ENCODE data around the gene LRPAP1.
"Not testable (repeated sequence)": the region's sequence is repeated elsewhere in the genome, so short reads cannot be mapped to it uniquely, and the experiment has no call there.

The LRPAP1 gene, protein sequence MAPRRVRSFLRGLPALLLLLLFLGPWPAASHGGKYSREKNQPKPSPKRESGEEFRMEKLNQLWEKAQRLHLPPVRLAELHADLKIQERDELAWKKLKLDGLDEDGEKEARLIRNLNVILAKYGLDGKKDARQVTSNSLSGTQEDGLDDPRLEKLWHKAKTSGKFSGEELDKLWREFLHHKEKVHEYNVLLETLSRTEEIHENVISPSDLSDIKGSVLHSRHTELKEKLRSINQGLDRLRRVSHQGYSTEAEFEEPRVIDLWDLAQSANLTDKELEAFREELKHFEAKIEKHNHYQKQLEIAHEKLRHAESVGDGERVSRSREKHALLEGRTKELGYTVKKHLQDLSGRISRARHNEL

DNA sequence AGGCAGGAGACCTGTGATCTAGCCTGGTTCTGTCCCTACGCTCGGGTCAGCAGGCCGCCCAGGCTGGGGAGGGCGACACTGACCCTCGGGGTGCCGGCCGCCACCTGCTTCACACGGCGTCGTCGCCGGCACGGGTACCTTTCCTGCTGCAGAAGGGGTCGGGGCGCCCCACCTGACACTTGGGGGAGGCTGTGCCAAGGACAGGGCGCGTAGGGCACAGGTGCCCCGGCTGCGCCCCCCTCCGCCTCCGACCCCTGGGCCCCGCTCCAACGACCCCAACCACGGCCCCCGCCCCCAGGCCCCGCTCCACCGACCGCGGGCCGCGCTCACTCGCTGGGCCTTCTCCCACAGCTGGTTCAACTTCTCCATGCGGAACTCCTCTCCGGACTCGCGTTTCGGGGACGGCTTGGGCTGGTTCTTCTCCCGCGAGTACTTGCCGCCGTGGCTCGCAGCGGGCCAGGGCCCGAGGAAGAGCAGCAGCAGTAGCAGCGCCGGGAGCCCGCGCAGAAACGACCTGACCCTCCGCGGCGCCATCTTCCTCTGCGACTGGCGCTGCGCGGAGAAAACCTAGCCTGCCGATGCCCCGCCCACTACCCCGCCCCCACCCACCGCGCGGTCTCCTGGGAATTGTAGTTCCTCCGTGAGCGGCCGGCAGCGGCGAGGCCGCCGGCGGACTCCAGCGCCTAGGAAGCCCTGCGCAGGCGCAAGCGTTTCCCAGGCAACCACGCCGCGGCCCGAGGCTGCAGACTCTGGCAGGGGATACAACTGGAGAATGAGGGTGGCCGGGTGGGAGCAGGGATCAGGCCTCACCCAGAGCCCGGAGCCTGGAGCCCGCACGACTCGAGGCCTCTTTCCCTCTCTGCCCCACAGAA lies at the start of gene LRPAP1:
Gene LRPAP1 (minus strand): TSS at position 544 of the 872 bp plus-strand sequence. CDS start 10 bp downstream, at position 534.
- DNase-seq (ENCODE audit: low spot score): peak; percentile 100

GRCh38 chr4:3581334-3582090 lies 49.3 kb upstream of the LRPAP1 start:
- not testable (repeated sequence) for DNase-seq (ENCODE audit: low spot score)

DNA sequence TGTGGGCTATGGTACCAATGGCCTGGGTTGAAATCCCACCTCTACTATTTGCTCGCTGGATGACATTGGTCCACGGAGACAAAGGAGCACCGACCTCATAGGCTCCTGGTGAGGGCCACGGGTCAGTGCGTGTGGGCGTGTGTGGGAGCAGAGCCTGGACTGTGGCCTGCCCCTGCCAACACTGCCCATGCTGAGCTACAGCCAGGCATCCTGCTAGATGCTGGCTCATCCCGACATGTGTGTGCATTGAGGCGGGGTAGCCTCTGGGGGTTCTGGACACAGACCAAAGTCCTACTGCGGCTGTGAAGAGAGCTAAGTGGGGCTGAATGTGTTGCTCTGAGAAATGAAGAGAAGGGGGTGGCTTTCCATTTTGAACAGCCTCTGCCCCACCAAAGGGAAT lies 48.6 kb upstream of the LRPAP1 start:
- DNase-seq (ENCODE audit: low spot score): not testable (repeated sequence)

DNA sequence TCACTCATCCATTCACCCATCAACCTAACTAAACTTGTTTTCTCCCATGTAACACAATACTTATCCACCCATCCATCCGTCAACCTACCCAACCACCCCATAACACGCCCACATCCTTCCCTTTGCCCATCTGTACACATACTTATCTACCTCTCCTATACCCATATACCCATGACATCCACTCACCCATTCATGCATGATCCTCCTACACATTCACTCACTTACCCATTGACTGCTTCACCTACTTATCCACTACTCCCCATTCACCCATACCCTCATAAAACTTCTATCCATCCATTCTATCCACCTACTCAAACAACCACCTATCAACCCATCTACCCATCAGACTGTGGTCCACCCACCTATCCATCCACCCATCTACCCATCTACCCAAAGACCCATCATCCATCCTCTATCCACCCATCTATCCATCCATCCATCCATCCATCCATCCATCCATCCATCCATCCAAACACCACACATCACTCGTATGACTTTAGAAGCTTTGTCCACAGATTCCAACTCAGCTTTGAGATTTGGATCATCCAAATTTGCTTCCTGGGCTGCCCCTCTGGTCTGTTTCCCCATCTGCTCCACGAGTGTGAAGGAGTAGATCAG lies 46.4 kb upstream of the LRPAP1 start:
- DNase-seq (ENCODE audit: low spot score): not testable (repeated sequence)

- not testable (repeated sequence) for DNase-seq (ENCODE audit: low spot score)
These were observed 45.8 kb upstream of the LRPAP1 start for GRCh38 chr4:3578052-3578451.

- DNase-seq (ENCODE audit: low spot score): not testable (repeated sequence)
These were observed 45.1 kb upstream of the LRPAP1 start for GRCh38 chr4:3577208-3577892.

DNA sequence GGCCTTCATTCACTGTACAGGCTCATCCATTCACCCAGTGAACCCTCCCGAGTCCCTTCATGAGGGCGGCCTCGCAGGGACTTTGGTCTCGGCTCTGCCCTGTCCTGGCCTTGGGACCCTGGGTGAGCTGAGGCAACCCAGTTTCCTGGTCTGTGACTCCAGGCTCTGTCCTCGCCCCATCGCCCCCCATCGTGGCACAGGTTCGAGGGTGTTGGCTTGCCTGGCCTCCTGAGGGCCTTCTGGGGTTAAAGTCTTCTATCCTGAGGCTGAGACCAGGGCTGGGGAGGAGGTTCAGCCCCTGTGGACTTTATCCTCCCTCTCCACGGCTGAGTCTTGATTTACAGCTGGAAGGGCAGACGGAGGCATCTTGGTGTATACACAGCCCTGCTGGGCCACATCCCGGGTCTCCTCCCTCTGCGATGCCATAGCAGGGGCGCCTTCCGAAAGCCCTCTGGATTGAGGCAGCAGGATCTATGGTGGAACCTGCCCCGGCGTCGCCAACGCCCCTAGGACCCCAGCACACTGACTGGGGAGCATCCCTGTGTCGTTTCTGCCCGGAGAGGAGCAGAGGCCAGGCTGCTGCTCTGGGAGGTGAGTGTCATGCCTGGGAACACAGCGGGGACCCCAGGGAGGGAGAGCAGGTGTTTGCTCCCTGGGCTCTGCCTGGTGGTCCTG lies 44.4 kb upstream of the LRPAP1 start:
- DNase-seq (ENCODE audit: low spot score): not testable (repeated sequence)

GRCh38 chr4:3575426-3576369 lies 43.5 kb upstream of the LRPAP1 start:
- DNase-seq (ENCODE audit: low spot score): not testable (repeated sequence)

- DNase-seq (ENCODE audit: low spot score): not testable (repeated sequence)
These were observed 42.6 kb upstream of the LRPAP1 start for GRCh38 chr4:3574865-3575264.

- DNase-seq (ENCODE audit: low spot score): not testable (repeated sequence)
These were observed 42.1 kb upstream of the LRPAP1 start for GRCh38 chr4:3574346-3574745.

DNA sequence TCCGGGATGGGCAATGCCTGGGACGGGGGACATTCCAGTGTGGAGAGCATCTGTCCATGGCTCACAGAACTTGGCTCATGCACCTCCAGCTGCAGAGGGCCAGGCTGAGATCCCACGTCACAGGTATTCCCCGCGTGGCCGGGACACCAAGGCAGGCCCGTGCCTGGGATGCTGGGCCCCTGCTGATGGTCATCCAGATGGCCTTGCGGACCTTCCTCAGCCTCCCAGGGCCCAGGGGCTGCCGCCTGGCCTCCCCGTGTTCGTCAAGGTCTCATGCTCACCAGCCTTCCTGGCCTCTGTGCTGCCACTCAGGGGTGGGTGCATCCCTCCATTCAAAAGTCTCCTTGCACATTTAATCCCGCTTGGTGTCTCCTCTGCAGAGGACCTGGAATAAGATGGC lies 40.9 kb upstream of the LRPAP1 start:
- DNase-seq (ENCODE audit: low spot score): no peak

DNA sequence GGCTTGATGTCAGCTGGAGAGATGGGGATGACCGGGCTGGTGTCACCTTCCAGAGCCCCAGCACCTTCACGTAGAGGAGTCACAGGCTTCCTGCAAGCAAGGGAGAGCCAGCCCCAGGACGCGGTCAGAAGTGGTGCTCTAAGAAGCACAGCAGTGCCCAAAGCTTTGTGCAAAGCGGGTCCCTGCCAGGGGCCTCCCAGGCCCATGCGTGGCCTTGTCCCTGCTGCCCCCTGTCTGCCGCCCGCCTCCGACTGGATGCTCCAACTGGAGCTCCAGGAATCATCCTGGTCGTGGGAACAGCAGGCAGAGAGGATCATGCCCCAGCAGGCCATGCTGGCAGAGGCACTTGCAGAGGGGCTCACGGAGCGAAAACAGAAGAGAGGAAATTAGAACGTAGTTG lies 40.1 kb upstream of the LRPAP1 start:
- no peak for DNase-seq (ENCODE audit: low spot score)

- DNase-seq (ENCODE audit: low spot score): no peak
These were observed 39.7 kb upstream of the LRPAP1 start for GRCh38 chr4:3571921-3572320.

DNA sequence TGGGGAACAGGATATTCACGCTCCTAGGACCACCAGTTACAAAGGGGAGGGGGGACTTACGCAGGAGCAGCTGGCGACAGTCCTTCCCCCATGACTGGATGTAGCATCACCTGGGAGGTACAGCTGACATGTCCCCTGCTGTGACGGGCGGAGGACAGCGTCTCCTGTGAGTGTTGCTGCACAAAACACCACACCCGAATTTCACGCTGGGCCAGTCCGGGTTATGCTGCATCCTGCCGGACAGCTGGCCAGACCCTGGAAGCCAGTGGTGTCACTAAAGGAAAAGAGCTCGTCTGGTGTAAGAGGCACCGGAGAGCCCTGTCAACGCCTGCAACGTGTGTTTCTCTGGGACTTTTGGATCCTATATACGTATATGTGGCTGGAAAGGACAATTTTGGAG lies 38.7 kb upstream of the LRPAP1 start:
- not testable (repeated sequence) for DNase-seq (ENCODE audit: low spot score)

DNA sequence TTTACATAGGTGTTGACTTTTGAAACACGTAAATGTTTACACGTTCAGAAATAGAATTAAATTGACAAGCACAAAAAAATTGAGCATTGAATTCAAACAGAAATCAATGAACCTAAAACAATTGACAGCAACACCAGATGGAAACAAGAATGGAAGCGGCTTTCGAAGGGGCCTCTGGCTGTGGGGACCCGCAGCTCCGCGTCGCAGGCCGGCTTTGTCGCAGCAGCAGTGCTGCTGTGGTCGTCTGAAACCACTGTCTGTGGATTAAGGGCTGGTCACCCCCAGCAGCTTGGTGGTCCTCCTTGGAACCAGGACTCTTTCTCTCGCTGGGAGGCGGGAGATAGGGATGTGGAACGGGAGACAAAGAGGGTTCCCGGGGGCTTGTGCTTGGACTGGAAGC lies 37.4 kb upstream of the LRPAP1 start:
- DNase-seq (ENCODE audit: low spot score): not testable (repeated sequence)

GRCh38 chr4:3566701-3567100 lies 34.5 kb upstream of the LRPAP1 start:
- not testable (repeated sequence) for DNase-seq (ENCODE audit: low spot score)

- not testable (repeated sequence) for DNase-seq (ENCODE audit: low spot score)
These were observed 34.1 kb upstream of the LRPAP1 start for GRCh38 chr4:3566301-3566700.

DNA sequence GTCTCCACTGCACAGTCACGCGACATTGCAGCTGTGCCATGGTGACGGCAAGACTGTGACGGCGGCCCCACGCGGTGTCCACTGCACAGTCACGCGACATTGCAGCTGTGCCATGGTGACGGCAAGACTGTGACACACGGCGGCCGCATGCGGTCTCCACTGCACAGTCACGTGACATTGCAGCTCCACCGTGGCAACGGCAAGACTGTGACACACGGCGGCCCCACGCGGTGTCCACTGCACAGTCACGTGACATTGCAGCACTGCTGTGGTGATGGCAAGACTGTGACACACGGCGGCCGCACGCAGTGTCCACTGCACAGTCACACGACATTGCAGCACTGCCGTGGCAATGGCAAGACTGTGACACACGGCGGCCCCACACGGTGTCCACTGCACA lies 32.7 kb upstream of the LRPAP1 start:
- DNase-seq (ENCODE audit: low spot score): not testable (repeated sequence)

GRCh38 chr4:3563403-3563802 lies 31.2 kb upstream of the LRPAP1 start:
- DNase-seq (ENCODE audit: low spot score): no peak

All from GM03348 (cell line).